T-helper 1 cell treated with Interleukin-12 subunit alpha and Interleukin-12 subunit beta and Interleukin-4 antibody, amounts not matched to agents 30 ng/mL and 1 ng/mL, for 36 hours (primary cell): ENCODE measurements around the gene TMED9. TPM values are rescaled to one million over a fixed set of nuclear protein-coding genes. Genes with fewer than 3 reads are reported as not detected.

ENCODE experiments used
- total RNA-seq: library from RNA; stranded (reverse); gene quantifications from 2 replicates; pipeline ENCODE4 v1.2.3, GENCODE V29; 2022

The TMED9 gene
- total RNA-seq, 1 donor from 2014 or later: 171 TPM

Other genes starting within 250 kb of the TMED9 start
- gene LMAN2, start 240.5 kb upstream of the TMED9 start, total RNA-seq: 151 and 157 TPM in 2 replicates
- 90.9 and 95.3 TPM in 2 replicates for gene RGS14, start 234.3 kb upstream of the TMED9 start, total RNA-seq
- 0.32 TPM in 1 of 2 replicates, not detected in the other for gene SLC34A1, start 207.8 kb upstream of the TMED9 start, total RNA-seq
- gene PFN3, start 191.5 kb upstream of the TMED9 start, total RNA-seq: not detected in 2 replicates
- gene F12, start 182.6 kb upstream of the TMED9 start, total RNA-seq: 0.22 TPM in 1 of 2 replicates, not detected in the other
- 137 TPM in 2 replicates for gene GRK6, start 165.5 kb upstream of the TMED9 start, total RNA-seq
- gene PRR7, start 145.4 kb upstream of the TMED9 start, total RNA-seq: 3.0 and 3.4 TPM in 2 replicates
- gene DBN1, start 118.6 kb upstream of the TMED9 start, total RNA-seq: 6.0 and 8.7 TPM in 2 replicates
- gene PDLIM7, start 94.6 kb upstream of the TMED9 start, total RNA-seq: 34.8 and 35.7 TPM in 2 replicates
- gene DOK3, start 82.4 kb upstream of the TMED9 start, total RNA-seq: 4.3 and 5.3 TPM in 2 replicates
- gene DDX41, start 75.2 kb upstream of the TMED9 start, total RNA-seq: 106 and 126 TPM in 2 replicates
- 87.8 and 93.8 TPM in 2 replicates for gene FAM193B, start 37.6 kb upstream of the TMED9 start, total RNA-seq
- gene B4GALT7, start 7.9 kb downstream of the TMED9 start, total RNA-seq: 21.8 and 24.7 TPM in 2 replicates
- 8.6 and 9.9 TPM in 2 replicates for gene FAM153A, start 190.7 kb downstream of the TMED9 start, total RNA-seq